Renal cortical epithelial cell (primary cell): ENCODE measurements around the gene SORT1. TPM values are rescaled to one million over a fixed set of nuclear protein-coding genes. Genes with fewer than 3 reads are reported as not detected.
"Not testable (repeated sequence)": the region's sequence is repeated elsewhere in the genome, so short reads cannot be mapped to it uniquely, and the experiment has no call there.

ENCODE experiments used
- DNase-seq: peaks from one replicate; pipeline ENCODE4 v3.0.0-alpha.2; 2011; ENCODE audit warnings: low read depth
- total RNA-seq: library from RNA; depleted of rRNA; stranded (reverse); fragments of >200 nt; gene quantifications from 2 replicates; pipeline ENCODE4 v1.2.3, GENCODE V29; 2014

SORT1 gene
- 53.0 and 96.6 TPM in 2 replicates for total RNA-seq

DNA sequence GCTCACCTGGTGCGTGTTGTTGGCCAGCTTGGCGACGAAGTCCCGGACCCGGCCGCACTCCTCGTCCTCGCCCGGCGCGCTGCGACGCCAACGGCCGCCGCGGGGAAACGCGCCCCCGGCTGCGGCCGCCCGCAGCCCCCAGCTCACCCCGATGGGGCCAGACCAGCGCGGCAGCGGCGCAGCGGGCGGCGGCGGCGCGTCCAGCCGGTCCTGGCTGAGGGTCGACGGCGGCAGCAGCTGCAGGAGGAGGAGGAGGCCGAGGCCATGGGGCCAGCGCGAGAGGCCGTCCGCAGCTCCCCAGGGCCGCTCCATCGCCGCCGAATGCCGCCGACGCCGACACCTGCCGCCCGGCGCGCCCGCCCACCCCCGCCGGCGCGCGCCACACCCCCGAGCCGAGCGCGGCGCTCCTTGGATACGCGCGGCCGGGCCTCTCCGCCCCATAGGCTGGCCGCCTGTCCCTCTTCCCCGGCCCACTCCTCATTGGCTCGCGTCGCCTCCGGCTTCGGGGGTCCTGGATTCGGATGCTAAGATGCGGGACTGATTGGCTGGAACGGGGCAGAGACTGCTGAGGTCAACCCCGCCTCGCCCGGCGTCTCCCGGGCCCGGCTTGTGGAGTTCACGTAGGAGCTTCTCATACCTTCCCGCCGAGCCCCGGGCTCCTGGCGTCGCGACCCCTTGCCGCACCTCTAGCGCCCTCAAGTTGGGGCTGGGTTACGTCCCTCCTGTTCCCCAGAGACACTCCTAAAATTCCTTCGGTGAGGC is at the start of gene SORT1:
Gene SORT1, minus strand, starts transcription at position 338 of the 762 bp plus-strand sequence. Its CDS starts 26 bp downstream, at position 312.
- peak; percentile 50 for DNase-seq

- DNase-seq, result not testable (repeated sequence)
Measured at GRCh38 chr1:109445949-109446695, 48.4 kb upstream of the SORT1 start.

DNA sequence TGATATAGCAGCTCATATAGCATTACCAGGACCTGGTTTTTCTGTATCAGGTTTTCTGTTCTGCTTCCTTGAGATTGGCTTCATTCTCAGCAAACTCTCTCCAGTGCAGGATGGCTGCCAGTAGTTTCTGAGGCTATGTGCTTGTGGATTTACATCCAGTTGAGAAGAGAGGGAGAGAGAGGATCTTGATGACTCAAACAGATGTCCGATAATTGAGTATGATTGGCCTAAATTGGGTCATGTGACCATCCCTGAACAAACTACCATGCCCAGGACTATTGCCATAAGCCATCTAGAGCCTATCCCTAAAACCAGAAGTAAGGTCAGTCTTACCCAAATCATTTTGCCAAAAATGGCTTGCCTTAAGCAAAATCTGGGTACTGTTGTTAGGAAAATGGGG is 46.6 kb upstream of the SORT1 start:
- DNase-seq, result no peak

DNA sequence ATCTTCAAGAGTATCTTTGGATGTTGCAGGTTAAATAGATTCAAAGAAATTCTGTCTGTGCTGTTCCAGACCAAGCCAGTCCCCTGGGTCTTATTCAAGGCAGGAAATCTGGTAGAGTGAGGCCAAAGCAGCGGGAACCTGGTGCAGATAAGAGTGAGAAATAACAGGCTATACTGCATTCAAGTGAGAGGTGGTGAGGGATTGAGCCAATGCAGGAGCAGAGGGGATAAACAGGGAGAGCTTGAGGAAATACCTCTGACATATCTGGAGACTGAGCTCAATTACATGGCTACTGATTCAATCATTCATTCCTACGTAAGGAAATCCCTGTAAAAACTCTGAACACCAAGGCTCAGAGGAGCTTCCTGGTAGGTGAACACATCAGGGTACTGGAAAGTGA is 45.8 kb upstream of the SORT1 start:
- no peak for DNase-seq

- peak; percentile 32 for DNase-seq
Measured at GRCh38 chr1:109441069-109441468, 43.4 kb upstream of the SORT1 start.

GRCh38 chr1:109438798-109439297 is 41.1 kb upstream of the SORT1 start:
- DNase-seq, result peak; percentile 96

GRCh38 chr1:109434484-109434883 is 36.8 kb upstream of the SORT1 start:
- DNase-seq, result no peak

DNA sequence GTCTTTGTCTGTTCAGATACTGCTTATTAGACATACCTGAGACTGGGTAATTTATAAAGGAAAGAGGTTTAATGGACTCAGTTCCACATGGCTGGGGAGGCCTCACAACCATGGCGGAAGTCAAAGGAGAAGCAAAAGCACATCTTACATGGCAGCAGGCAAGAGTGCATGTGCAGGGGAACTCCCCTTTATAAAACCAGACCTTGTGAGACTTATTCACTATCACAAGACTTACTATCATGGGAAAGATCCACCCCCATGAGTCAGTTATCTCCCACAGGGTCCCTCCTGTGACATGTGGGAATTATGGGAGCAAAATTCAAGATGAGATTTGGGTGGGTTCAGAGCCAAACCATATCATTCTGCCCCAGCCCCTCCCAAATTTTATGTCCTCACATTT is 35.6 kb upstream of the SORT1 start:
- DNase-seq, result peak; percentile 22

GRCh38 chr1:109432336-109432735 is 34.6 kb upstream of the SORT1 start:
- no peak for DNase-seq

DNA sequence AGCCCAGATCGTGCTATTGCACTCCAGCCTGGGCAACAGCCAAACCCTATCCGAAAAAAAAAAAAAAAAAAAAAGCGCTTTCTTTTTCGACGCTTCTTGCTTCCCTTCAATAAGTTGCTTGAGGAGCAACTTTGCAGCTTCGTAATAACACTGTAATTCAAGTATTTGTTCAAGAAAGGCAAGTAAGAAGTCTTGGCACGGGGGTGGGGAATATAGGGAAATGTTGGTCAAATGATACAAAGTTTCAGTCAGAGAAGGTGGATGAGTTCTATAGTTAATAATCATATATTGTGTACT is 29.4 kb upstream of the SORT1 start:
- peak; percentile 7 for DNase-seq

DNA sequence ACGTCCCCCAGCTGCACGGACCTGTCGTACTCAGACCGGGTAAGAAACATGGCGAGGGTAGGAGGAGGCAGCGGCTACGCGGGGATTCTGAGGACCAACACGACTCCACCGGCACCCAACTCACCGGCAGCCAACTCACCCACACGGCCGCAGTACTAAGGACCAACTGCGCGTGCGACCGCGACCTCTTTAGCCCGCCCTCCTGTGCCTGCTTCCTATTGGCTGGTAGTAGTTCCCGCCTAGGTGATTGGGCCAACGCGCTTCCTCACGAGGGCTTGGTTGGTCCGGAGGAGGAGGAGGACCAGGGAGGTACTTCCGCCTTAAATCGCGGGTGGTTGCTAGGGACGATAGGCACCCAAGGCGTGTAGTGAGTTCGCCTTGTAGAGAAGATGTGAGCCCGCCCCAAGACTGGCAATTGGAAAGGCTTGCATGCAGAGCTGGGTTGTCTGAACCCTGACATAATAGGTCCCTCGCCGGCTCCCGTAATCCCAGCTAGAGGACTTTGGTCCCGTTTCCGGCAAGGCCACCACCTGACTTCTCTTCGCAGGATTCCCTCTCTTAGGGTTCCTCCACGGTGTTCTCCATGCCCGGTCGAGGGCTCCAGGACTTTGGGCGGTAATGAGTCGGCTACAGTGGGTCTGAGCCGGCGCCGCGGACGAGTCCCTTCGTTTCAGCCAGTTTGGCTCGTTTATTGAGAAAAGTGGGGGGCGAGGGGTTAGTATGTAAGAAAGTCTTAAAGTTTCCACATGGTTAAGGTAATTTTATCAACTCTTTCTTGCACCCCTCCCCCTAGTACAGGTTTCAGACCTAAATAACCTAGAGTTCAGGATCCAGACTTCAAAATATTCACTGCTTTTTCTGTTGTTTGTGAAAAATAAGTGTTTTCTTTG is 28.8 kb upstream of the SORT1 start, which contains the start of gene PSMA5:
Gene PSMA5, minus strand, starts transcription at position 168 of the 890 bp plus-strand sequence. Its CDS starts 118 bp downstream, at position 50.
- DNase-seq, result peak; percentile 99

- DNase-seq, result peak; percentile 48
Measured at GRCh38 chr1:109425391-109426280, 27.9 kb upstream of the SORT1 start.

GRCh38 chr1:109423498-109423897 is 25.8 kb upstream of the SORT1 start:
- no peak for DNase-seq

DNA sequence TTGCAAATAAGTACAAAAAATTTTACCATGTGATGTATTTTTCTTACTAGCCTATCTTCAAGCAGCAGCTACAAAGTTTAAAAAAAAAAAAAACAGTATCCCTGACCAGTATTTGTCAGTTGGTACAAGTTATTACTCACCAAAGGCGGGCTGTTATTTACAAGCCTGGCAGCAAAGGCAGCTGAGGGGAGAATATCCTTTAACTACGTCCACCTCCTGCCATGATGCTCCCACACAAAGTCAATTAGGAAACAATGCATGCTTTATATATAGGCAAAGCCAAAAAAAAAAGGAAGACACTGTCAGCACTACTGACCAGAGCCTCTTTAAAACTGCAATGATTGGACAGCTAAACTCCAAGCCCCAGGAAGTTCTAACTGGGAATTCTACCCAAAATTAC is 14.8 kb upstream of the SORT1 start:
- no peak for DNase-seq

GRCh38 chr1:109404838-109405237 is 7.1 kb upstream of the SORT1 start:
- no peak for DNase-seq

DNA sequence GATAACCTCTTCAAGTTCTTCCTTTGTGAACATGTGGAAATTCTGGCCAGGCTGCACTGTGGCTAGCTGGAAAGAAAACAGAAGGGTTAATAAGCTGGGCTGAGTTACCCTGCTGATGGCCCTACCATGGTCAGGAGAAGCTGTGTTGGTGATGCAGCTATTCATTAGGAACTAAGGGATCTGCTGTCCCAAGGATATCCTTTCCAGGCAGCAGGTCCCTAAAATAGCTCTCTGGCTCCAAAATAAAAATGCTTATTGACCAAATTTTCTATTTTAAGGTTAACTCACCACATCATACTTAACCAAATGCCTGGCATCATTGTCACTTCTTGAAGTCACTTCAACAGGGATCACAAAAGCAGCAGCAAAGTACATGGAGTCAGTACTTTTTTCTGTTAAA is 4.3 kb upstream of the SORT1 start:
- DNase-seq, result no peak

GRCh38 chr1:109400035-109400655 is 2.4 kb upstream of the SORT1 start:
- DNase-seq, result no peak

DNA sequence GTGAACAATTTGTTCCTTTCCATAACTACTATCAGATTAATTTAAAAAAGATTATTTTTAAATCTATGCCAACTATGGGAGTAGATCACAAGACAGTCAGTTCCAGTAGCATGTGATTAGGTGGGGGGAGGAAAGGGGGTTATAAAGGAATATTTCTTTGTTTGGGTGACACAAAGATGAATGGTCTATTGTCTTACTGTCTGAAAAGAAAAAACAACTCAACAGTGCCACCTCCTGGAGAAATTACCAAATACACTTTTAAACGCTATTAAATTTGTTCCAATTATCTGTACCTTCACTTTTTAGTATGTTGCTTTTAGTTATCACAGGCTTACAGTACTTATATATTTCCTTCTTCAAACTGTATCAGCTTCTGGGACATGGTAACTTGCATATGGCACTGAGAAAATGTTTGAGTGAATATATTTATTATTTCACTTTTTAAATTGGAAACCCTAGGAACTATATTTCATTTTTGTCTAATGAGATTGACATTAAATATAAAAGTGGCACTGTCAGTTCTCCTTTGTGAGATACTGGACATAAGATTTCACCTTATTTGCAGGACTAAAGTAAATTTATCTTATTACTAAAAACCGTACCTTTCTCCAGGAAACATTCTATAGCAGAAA is 1.7 kb upstream of the SORT1 start:
- peak; percentile 65 for DNase-seq

GRCh38 chr1:109398343-109399225 is 866 bp upstream of the SORT1 start:
- DNase-seq, result no peak
